ENCODE data around the gene RAB4B. TPM values are rescaled to one million over a fixed set of nuclear protein-coding genes. Genes with fewer than 3 reads are reported as not detected.

Gene RAB4B
- total and polyA plus RNA-seq, 2 of the 13 experiments (the other 11 are each of a cell fraction or from before 2014, with no cell fraction given) = 3.3 to 5.4 TPM

- TF ChIP-seq GABPB1 (CRISPR knock-in tag; IDR thresholded peaks at IDR 0.05) (peak; percentile 94), ZNF781 (CRISPR knock-in tag; IDR thresholded peaks at IDR 0.05; ENCODE audit: borderline replicate concordance, not compliant biosample characterization) (no peak), TARDBP (CRISPR knock-in tag; IDR thresholded peaks at IDR 0.05) (peak; percentile 67; the same call in 1 of the 2 replicates), E2F5 (CRISPR knock-in tag; conservative IDR thresholded peaks at IDR 0.05) (no peak), MIER3 (CRISPR knock-in tag; IDR thresholded peaks at IDR 0.05; ENCODE audit: borderline replicate concordance) (peak; percentile 16; the same call in 1 of the 2 replicates), POGK (CRISPR knock-in tag; conservative IDR thresholded peaks at IDR 0.05) (peak; percentile 68), ZNF432 (CRISPR knock-in tag; IDR thresholded peaks at IDR 0.05; ENCODE audit: borderline replicate concordance) (no peak), NR3C1 (CRISPR knock-in tag; IDR thresholded peaks at IDR 0.05) (no peak), THAP11 (CRISPR knock-in tag; IDR thresholded peaks at IDR 0.05) (peak; percentile 78), FOXK1 (CRISPR knock-in tag; IDR thresholded peaks at IDR 0.05; ENCODE audit: borderline replicate concordance, low read depth) (peak; percentile 28; the same call in 1 of the 2 replicates), POLR2AphosphoS5 (IDR thresholded peaks at IDR 0.05; ENCODE audit: low read depth, low read length) (no peak; the same call in 1 of the 2 replicates), KAT8 (CRISPR knock-in tag; IDR thresholded peaks at IDR 0.05) (peak; percentile 91), AHR (CRISPR knock-in tag; IDR thresholded peaks at IDR 0.05) (no peak), SKI (IDR thresholded peaks at IDR 0.05; ENCODE audit: partially characterized antibody) (no peak), ZNF441 (CRISPR knock-in tag; IDR thresholded peaks at IDR 0.05; ENCODE audit: borderline replicate concordance) (no peak; the same call in 1 of the 2 replicates), NFYC (CRISPR knock-in tag; IDR thresholded peaks at IDR 0.05) (peak; percentile 96), SOX13 (IDR thresholded peaks at IDR 0.05) (no peak), SOX13 (CRISPR knock-in tag; conservative IDR thresholded peaks at IDR 0.05 in 1 of 2, IDR thresholded peaks at IDR 0.05 in 1 of 2) (0 out of 4 replicates have a peak, but pooled peaks of 1 of the 2 experiments have one; percentile 21), ASH2L (IDR thresholded peaks at IDR 0.05; ENCODE audit: insufficient read length, low read depth, low read length) (peak; percentile 47), ZFP37 (CRISPR knock-in tag; IDR thresholded peaks at IDR 0.05; ENCODE audit: borderline replicate concordance) (no peak), NBN (conservative IDR thresholded peaks at IDR 0.05) (no peak), ATRX (CRISPR knock-in tag; IDR thresholded peaks at IDR 0.05; ENCODE audit: borderline replicate concordance) (no peak), HMG20A (CRISPR knock-in tag; IDR thresholded peaks at IDR 0.05; ENCODE audit: borderline replicate concordance) (no peak)
These were observed at the start of gene RAB4B (continued) for GRCh38 chr19:40777937-40778705.
